Stimulated activated CD8-positive, alpha-beta memory T cell treated with anti-CD3 and anti-CD28 coated beads, Interleukin-12 subunit alpha, Interleukin-12 subunit beta, amount 100 ng/mL, for 1 hour (primary cell): ENCODE data around the gene GPANK1.
A peak's percentile ranks its signal among the peaks of the same experiment; 100 is the strongest.

Experiments
- DNase-seq: peaks from one replicate; pipeline ENCODE4 v3.0.0-alpha.2; 2020; ENCODE audit warnings: low read depth

Gene GPANK1

DNA sequence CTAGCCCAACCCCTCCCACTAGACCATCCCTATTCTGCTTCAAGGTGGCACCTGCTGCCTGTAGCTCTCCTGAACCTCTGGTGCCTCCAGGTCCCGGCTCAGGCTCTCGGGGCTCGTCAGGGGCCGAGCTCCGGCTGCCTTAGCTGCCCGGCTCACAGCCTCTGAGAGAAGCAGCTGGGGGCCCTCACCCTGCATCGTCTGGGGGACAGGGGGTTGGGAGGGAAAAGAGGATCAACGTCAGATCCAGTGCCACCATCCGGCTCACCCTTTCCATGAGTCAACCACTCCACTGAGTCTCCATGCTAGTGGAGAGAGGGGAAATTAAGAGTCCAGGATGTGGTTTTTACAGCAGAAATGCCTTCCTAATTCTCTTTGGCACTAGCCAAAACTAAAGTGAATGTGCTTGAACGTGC lies 25.3 kb downstream of the GPANK1 start:
- no peak for DNase-seq

DNA sequence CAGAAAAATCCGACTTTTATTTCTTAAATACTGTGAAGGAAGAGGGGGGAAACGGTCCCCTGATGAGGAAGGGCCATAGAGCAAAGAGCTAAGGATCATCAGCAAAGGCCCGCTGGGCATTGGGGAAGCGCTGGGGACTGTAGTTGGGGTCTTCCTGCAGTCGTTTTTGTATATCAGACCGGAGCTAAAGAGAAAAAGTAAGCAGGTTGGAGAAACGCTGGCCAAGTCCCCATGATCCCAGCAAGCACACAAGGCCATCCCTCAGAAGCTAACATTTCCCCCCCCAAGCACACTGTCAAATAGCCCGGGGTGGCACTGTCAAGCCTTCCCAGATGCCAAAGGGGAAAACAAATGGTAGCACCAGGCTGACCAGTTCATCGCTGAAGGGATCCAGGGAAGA lies 25.8 kb downstream of the GPANK1 start:
- DNase-seq, result no peak

DNA sequence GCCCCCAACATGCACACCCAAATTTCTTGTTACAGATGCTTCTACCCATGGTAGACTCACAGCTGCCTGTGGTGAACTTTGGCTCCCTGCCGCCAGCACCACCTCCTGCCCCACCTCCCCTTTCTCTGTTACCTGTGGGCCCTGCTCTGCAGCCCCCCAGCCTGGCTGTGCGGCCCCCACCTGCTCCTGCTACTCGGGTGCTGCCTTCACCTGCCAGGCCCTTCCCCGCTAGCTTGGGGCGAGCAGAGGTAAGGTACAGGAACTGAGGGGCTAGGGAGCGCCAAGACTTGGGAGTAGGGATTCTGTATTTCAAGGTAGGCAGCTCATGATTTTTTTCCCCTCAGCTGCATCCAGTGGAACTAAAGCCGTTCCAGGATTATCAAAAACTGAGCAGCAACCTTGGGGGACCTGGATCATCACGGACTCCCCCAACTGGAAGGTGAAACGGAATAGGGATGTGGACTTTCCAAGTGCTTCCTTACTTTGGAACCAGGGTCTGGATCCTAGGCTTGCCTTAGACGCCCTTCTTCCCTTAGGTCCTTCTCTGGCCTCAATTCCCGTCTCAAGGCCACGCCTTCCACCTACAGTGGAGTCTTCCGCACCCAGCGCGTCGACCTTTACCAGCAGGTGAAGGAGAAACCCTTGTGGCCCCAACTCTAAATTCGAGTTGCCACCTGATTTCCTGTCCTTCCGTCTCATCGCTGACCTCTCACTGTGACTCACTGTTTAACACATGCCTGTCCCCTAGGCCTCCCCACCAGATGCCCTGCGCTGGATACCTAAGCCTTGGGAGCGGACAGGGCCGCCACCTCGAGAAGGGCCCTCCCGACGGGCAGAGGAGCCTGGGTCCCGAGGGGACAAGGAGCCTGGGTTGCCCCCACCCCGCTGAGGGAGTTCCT lies 27.9 kb downstream of the GPANK1 start:
- DNase-seq, result no peak

DNA sequence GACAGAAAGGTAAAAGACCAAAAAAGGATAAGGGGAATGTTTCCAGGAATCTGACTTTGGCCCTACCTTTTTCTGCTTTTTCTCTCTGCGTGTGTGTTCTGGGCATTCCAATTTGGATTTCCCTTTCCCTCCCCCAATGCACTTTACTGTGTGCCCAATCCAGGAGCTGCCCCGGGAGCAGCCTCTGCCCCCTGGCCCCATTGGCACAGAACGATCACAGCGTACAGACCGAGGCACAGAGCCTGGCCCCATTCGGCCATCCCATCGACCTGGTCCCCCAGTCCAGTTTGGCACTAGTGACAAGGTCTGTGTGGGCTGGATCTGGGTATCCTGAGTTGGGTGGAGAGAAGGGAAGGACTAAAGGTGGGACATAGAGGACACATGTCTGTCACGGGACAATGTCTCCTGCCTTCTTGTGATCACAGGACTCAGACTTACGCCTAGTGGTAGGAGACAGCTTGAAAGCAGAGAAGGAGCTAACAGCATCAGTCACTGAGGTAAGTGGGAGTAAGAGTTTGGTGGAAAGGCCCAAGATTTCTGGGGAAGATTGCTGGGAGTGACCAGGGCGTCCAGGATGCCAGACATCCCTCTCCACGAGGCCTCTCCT lies 29.7 kb downstream of the GPANK1 start:
- no peak for DNase-seq

DNA sequence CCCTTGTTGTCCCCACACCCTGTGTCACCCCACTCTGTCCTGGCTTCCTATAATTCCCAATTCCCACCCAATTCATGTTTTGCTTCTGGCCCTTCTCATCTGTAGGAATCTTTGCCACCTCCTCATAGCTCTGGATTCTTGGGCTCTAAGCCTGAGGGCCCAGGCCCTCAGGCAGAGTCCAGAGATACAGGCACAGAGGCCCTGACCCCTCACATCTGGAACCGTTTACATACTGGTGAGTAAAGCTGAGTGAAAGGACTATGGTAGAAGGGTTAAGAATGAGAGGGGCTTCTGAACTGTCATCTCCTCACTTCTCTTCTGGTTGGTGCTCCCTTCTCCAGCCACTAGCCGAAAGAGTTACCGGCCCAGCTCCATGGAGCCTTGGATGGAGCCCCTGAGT lies 30.7 kb downstream of the GPANK1 start:
- DNase-seq, result no peak

DNA sequence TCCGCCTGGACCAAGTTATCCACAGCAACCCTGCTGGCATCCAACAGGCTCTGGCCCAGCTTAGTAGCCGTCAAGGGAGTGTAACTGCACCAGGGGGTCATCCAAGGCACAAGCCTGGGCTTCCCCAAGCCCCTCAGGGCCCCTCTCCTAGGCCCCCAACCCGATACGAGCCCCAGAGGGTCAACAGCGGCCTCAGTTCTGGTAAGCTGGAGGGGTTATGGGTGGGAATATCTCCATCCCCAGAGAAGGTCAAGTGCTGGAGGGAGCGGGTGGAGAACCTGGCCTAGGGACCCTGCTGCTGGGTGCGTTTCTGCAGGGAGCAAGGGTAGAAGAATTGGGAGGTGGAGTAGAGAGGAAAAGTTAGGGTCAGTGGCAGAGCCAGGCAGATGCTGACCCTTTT lies 31.4 kb downstream of the GPANK1 start:
- DNase-seq, result no peak

DNA sequence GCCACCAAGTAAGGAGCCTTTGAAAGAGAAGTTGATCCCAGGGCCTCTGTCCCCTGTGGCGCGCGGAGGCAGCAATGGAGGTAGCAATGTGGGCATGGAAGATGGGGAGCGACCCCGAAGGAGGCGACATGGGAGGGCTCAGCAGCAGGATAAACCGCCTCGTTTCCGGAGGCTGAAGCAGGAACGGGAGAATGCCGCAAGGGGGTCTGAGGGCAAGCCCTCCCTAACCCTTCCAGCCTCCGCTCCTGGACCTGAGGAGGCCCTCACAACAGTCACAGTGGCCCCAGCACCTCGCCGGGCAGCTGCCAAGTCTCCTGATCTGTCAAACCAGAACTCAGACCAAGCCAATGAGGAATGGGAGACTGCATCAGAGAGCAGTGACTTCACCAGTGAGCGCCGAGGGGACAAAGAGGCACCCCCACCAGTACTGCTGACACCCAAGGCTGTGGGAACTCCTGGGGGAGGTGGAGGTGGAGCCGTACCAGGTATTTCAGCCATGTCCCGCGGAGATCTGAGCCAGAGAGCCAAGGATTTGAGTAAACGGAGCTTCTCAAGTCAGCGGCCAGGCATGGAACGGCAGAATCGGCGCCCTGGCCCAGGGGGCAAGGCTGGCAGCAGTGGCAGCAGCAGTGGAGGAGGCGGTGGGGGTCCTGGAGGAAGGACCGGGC lies 32.4 kb downstream of the GPANK1 start:
- DNase-seq, result no peak

DNA sequence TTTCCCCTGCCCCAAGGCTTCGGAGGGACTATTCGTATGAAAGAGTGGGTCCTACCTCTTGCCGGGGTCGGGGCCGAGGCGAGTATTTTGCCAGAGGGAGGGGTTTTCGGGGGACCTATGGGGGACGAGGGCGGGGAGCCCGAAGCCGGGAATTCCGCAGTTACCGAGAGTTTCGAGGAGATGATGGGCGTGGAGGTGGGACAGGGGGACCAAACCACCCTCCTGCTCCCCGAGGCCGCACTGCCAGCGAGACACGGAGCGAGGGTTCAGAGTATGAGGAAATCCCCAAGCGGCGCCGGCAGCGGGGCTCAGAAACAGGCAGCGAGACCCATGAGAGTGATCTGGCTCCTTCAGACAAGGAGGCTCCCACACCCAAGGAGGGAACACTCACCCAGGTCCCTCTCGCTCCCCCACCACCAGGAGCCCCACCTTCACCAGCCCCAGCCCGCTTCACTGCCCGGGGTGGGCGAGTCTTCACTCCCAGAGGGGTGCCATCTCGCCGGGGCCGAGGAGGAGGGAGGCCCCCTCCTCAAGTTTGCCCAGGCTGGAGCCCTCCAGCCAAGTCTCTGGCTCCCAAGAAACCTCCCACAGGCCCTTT lies 33.0 kb downstream of the GPANK1 start:
- DNase-seq, result no peak

DNA sequence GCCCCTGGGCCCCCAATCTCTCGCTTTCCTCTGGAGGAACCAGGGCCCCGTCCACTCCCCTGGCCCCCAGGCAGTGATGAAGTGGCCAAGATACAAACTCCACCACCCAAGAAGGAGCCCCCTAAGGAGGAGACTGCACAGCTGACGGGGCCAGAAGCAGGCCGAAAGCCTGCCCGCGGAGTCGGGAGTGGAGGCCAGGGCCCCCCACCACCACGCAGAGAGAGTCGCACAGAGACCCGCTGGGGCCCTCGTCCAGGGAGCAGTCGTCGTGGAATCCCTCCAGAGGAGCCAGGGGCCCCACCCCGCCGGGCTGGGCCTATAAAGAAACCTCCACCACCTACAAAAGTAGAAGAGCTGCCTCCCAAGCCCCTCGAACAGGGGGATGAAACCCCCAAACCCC lies 33.6 kb downstream of the GPANK1 start:
- no peak for DNase-seq

DNA sequence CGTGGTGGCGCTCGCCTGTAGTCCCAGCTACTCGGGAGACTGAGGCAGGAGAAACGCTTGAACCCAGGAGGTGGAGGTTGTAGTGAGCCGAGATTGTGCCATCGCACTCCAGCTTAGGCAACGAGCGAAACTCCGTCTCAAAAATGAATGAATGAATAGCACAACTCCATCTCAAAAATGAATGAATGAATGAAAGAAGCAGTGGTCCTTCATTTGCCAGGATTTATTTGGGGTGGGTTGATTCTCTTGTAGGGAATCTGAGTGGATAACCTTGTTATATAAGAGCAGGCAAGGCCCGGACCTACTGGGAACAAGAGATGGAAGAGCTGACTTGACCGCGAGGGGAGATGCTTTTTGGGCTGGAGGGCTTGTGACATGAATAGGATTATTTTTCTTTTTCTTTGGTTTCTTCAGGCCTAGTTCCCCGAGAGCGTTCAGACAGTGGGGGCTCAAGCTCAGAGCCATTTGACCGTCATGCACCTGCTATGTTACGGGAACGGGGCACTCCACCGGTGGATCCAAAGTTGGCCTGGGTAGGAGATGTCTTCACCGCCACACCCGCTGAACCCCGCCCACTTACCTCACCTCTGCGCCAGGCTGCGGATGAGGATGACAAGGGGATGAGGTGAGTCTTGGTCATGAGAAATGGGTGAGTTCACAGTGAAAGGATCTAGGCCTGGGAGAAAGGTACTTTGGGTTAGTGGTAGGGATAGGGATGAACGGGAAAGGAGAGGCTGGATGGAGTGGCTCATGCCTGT lies 34.4 kb downstream of the GPANK1 start:
- DNase-seq, result no peak

DNA sequence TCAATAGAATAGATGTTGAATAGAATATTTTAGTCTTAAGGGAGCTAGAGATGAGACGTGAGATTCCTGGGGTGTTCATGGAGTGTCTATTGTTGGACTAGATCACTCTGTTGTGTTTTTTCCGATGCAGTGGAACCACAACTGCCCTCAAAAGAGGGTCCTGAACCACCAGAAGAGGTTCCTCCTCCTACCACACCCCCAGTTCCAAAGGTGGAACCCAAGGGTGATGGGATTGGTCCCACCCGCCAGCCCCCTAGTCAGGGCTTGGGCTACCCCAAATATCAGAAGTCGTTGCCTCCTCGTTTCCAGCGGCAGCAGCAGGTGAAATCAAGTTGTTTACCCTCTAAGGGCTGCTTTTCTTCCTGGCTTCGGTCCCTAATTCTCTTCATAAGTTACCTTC lies 35.8 kb downstream of the GPANK1 start:
- no peak for DNase-seq

DNA sequence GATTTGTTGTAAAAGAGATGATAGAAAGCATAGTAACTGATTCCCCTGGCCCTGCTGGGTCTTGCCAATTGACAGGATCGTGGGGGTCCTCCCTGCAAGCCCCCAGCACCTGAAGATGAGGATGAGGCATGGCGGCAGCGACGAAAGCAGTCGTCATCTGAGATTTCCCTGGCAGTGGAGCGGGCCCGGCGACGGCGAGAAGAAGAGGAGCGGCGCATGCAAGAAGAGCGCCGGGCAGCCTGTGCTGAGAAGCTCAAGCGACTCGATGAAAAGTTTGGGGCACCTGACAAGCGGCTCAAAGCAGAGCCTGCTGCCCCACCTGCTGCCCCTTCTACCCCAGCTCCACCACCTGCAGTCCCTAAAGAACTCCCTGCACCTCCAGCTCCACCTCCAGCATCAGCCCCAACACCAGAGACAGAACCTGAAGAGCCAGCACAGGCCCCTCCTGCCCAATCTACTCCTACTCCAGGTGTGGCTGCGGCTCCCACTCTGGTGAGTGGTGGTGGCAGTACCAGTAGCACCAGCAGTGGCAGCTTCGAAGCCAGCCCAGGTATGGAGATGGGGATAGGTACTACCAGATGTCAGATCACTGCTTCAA lies 37.0 kb downstream of the GPANK1 start:
- no peak for DNase-seq

DNA sequence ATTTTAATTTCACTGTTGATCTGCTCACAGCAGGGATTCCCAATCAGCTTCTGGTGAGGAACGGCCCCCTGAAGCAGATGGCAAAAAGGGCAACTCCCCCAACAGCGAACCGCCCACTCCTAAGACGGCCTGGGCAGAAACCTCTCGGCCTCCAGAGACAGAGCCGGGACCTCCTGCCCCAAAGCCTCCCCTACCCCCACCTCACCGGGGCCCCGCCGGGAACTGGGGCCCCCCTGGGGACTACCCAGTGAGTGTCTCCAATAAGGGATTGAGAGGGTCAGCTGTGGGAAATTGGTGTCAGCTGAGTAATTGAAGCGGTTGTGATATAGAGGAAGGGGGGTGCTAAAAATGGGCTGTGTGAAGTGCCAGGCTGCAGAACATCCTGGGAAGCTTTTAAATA lies 37.8 kb downstream of the GPANK1 start:
- DNase-seq, result no peak

DNA sequence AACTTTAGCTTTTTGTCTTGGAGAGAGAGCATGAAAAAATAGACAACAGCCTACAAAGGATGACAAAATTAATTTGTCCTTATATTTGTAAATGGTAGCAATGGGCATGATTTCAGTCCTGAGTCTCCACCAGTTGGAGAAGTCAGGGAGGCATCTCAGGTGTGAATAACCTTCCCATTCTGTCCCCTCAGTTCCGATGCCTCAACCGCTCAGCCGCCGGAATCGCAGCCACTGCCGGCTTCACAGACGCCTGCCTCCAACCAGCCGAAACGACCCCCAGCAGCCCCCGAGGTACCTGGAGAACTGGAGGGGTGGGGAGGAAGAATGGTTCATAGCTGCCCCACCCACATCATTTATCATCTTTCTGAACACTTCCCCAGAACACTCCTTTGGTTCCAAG lies 40.7 kb downstream of the GPANK1 start:
- DNase-seq, result no peak

DNA sequence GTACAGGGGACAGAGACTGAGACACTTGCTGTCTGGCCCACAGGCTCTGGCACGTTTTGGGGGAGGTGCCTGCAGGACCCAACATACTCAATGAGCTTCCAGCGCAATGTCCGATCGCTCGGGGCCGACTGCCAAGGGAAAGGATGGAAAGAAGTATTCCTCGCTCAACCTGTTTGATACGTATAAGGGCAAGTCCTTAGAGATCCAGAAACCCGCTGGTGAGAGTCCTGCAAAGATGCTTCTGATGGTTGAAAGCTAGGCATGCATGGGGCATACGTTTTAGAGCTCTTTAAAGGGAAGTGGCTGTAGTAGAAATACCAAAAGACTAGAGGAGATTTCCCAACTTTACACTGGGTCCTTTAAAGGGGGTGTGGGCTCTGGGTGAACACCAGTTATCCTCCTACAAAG lies 42.1 kb downstream of the GPANK1 start:
- no peak for DNase-seq

DNA sequence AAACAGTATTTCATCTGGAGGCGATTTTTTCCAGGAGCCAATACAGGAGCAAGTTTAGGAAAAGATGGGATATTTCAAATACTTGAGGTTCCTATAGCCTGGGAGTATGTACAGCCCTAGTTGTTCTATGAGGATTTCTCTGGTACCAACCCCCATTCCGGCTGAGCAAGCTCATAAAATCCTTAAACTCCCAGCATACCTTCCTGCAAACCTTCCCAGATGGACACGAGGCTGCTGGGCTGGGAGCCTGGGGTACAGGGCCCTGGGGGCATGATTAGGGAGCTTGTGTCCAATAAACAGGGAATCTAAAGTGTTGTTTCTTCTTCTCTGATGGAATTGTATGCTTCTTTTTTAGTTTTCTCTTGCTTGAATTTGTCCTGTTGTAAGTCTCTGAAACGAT lies 42.8 kb downstream of the GPANK1 start:
- DNase-seq, result no peak

DNA sequence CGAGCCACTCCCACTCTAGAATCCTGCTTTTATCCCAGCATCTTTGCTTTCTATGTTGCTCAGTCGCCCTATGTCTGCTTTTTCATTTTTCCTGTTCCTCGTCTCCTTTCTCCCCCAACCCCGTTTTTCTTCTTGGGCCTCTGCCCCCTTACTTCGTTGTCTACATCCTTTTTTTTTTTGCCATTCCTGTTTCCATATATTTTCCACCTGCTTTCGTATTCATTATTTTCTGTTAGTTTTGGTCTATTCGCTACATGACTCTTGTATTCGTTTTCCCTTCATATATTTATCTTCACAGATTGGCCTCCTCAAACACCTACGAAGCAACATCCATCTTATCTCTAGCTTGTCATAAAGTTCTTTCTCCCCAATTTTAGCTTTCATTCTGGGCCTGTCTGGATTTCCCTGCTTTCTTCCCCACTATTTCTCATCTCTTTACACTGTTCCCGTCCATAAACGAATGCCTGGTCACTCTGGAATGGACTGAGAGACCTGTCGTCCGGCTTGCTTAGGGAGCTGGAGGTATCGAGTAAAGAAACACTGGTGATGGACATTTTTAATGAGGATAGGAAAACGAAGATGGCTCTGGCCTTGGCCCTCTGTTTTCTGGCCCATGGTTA lies 43.4 kb downstream of the GPANK1 start:
- DNase-seq, result no peak

DNA sequence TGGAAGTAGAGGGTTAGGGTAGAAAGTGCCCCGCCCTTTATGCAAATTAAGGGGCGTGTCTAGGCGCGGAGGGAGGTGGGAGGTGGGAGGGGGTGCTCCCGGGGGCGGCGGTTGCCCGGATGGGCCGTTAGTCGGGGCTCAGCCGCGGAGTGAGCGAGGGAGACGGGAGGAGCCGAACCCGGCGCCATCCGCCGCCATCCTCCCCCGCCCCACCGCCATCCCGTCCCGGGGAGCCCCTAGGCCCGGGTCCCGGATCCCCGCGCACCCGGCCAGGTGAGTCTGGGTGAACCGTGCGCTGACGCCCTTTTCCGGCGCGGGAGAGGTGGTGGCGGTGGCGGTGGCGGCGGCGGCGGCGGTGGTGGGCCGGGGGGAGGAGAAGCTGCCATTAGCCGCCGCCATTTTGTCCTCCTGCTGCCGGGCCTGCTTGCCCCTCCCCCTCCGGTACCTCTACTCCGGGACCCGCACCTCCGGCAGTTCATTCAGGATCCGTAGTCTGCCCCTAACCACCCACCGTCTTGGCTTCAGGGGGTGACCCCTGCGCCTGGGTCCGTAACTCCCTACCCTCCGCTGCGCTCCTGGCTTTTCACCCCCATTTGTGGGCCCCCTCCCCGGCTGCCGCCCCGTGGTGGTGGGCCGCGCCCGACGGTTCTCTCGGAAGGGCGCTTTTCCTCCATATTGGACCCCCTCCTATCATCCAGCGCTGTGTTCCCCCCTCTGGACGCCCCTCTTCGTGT lies 44.0 kb downstream of the GPANK1 start, which contains the start of gene PRRC2A:
Gene PRRC2A (plus strand): TSS at position 130 of the 734 bp plus-strand sequence. CDS start 2,075 bp downstream, outside the sequence.
- peak; percentile 55 for DNase-seq

DNA sequence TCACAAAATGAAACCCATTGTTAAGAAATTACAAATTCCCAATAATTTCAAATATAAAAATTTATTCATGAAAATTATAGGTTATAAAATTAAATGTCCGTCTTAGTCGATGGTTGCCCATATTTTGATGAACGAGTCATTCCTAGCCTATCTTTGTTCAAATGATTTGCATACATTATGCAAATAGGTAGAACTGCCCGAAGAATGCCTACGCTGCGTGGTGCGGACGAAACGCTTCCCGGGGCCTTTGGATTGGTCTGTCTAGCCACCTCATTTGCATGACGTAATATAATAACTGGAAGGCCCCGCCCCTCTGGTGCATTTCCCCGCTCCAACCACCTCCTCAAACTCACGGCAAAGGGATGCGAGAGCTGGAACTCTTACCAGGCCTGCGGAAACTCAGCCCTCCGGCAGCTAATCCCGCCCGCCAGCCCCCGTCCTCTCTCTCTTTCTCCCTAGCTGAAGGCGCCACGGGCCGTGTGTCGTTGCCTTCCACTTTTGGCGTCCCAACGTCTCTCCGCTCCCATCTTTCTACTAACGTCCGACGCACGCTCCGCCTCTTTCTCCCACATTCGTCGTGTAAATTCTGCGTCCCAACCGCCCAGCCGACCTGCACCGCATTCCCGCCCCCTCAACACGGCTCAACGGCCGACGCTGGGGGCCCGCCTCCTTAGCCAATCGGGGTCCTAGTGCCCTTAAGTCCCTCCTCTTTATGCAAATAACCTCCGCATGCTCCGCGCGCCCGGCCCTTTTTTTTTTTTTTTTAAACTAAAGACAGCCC lies 44.8 kb downstream of the GPANK1 start:
- DNase-seq, result peak; percentile 92
